Head of caudate nucleus (tissue), 42 donors: ENCODE data around the gene KTN1.

ENCODE experiments used
- DNase-seq, 42 donors: peaks; one replicate each; pipeline versions ENCODE4 v3.0.0 to v3.0.0-alpha.2; 2020 to 2021; ENCODE audit warnings: mixed read lengths in 7 of 42
- intact Hi-C: fragments of 100-400 bp; cut with DNase I; formaldehyde crosslinking; loops from one replicate; pipeline ENCODE4 v1.15.0; 2022

Gene KTN1

GRCh38 chr14:55699131-55700057, 119.4 kb downstream of the KTN1 start:
- intact Hi-C loops: loop anchor here (10.0 kb wide), 1 partner anchor 645 kb away; no protein-coding TSS in a partner anchor
- DNase-seq: no peak

- intact Hi-C loops: loop anchor here (10.0 kb wide), 1 partner anchor 643 kb away; no protein-coding TSS in a partner anchor
- no peak for DNase-seq
Measured at GRCh38 chr14:55701638-55702037, 121.6 kb downstream of the KTN1 start.

- DNase-seq: no peak
- intact Hi-C loops: loop anchor here (10.0 kb wide), 1 partner anchor 642 kb away; no protein-coding TSS in a partner anchor
Measured at GRCh38 chr14:55702511-55702910, 122.5 kb downstream of the KTN1 start.

- intact Hi-C loops: loop anchor here (10.0 kb wide), 1 partner anchor 640 kb away; no protein-coding TSS in a partner anchor
- DNase-seq: no peak
Measured at GRCh38 chr14:55704654-55705053, 124.6 kb downstream of the KTN1 start.

GRCh38 chr14:55705651-55706364, 125.8 kb downstream of the KTN1 start:
- intact Hi-C loops: loop anchor here (10.0 kb wide), 1 partner anchor 639 kb away; no protein-coding TSS in a partner anchor
- DNase-seq: no peak

GRCh38 chr14:55706365-55706684, 126.3 kb downstream of the KTN1 start:
- no peak for DNase-seq
- intact Hi-C loops: loop anchor here (10.0 kb wide), 1 partner anchor 638 kb away; no protein-coding TSS in a partner anchor

- intact Hi-C loops: loop anchor here (10.0 kb wide), 1 partner anchor 638 kb away; no protein-coding TSS in a partner anchor
- DNase-seq: no peak
Measured at GRCh38 chr14:55706893-55707292, 126.9 kb downstream of the KTN1 start.

- intact Hi-C loops: loop anchor here (10.0 kb wide), 1 partner anchor 637 kb away; no protein-coding TSS in a partner anchor
Measured at GRCh38 chr14:55707365-55707804, 127.4 kb downstream of the KTN1 start.

GRCh38 chr14:55710506-55711041, 130.6 kb downstream of the KTN1 start:
- intact Hi-C loops: loop anchor here (5.0 kb wide), 1 partner anchor 762 kb away; no protein-coding TSS in a partner anchor
- no peak for DNase-seq

More at GRCh38 chr14:55707365-55707804, 127.4 kb downstream of the KTN1 start:
- DNase-seq: peak in 1 of 42 donors; percentile 24

- DNase-seq: no peak
- intact Hi-C loops: loop anchor here (5.0 kb wide), 1 partner anchor 761 kb away; no protein-coding TSS in a partner anchor
Measured at GRCh38 chr14:55711175-55711811, 131.3 kb downstream of the KTN1 start.

- DNase-seq: peak in 39 of 42 donors; percentile 3 to 78 (median 33)
Measured at GRCh38 chr14:55712491-55712890, 132.5 kb downstream of the KTN1 start.

GRCh38 chr14:55713486-55713885, 133.5 kb downstream of the KTN1 start:
- intact Hi-C loops: loop anchor here (5.0 kb wide), 1 partner anchor 759 kb away; no protein-coding TSS in a partner anchor
- DNase-seq: no peak

More at GRCh38 chr14:55712491-55712890, 132.5 kb downstream of the KTN1 start:
- intact Hi-C loops: loop anchor here (5.0 kb wide), 1 partner anchor 760 kb away; no protein-coding TSS in a partner anchor

GRCh38 chr14:55715889-55716288, 135.9 kb downstream of the KTN1 start:
- intact Hi-C loops: no loop called here
- peak in 1 of 42 donors; percentile 30 for DNase-seq

- DNase-seq: no peak
- intact Hi-C loops: no loop called here
Measured at GRCh38 chr14:55717621-55718020, 137.6 kb downstream of the KTN1 start.

- intact Hi-C loops: no loop called here
Measured at GRCh38 chr14:55718551-55718950, 138.5 kb downstream of the KTN1 start.

GRCh38 chr14:55720796-55721195, 140.8 kb downstream of the KTN1 start:
- intact Hi-C loops: no loop called here
- DNase-seq: no peak

More at GRCh38 chr14:55718551-55718950, 138.5 kb downstream of the KTN1 start:
- DNase-seq: no peak

GRCh38 chr14:55721353-55721752, 141.3 kb downstream of the KTN1 start:
- intact Hi-C loops: no loop called here
- no peak for DNase-seq

GRCh38 chr14:55722054-55722453, 142.0 kb downstream of the KTN1 start:
- DNase-seq: no peak
- intact Hi-C loops: no loop called here
